ENCODE measurements around the gene SF3A2.
A peak's percentile ranks its signal among the peaks of the same experiment; 100 is the strongest.

The SF3A2 gene

GRCh38 chr19:2253106-2254063, 16.8 kb downstream of the SF3A2 start:
- DNase-seq (ENCODE audit: low spot score), result no peak

DNA sequence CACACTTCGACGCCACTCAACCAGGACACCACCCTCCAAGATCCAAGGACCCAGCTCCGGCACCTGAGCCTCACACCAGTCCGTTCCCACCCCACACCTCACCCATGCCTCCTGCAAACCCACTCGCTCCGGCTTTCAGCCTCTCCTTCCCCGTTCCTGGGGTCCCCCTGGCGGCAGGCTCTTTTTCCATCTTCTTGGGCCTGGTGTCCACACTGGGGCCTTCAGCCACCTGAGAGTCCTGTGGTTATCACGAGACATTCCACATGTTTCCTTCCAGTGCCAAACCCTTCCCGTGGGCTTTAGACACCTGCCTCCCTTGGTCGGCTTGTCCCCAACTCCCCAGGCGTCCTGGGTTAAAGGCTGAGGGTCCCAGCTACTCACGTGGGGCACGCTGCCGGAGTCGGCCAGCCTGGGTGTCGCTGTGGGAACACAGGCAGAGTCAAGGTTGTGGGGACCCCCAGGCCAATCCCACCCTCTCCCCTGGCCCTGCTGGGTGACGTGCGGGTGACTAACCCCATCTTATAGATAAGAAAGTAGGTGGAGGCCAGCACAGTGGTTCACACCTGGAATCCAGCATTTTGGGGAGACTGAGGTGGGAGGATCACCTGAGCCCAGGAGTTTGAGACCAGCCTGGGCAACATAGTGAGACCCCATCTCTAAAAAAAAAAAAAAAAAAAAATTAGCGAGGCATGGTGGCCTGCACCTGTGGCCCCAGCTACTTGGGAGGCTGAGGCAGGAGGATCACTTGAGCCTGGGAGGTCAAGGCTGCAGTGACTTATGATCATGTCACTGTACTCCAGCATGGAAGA, 17.6 kb downstream of the SF3A2 start:
- no peak for DNase-seq (ENCODE audit: low spot score)

GRCh38 chr19:2255112-2255845, 18.7 kb downstream of the SF3A2 start:
- no peak for DNase-seq (ENCODE audit: low spot score)

- no peak for DNase-seq (ENCODE audit: low spot score)
These were observed 19.5 kb downstream of the SF3A2 start, which contains the start of gene JSRP1 for GRCh38 chr19:2255982-2256685. Gene JSRP1, minus strand, starts transcription at chr19:2256417. Its CDS starts 1,103 bp downstream, at chr19:2255314.

DNA sequence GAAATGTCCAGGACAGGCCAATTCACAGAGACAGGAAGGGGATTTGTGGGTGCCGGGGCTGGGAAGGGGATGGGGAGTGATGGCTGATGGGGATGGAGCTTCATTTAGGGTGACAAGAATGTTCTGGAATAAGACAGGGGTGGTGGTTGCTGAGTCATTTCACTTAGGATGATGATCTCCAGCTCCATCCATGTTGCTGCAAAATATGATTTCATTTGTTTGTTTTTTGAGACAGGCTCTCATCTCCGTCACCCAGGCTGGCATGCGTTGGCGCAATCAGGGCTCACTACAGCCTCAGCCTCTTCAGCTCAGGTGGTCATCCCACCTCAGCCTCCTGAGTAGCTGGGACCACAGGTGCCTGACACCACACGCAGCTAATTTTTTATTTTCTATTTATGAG, 22.7 kb downstream of the SF3A2 start:
- DNase-seq (ENCODE audit: low spot score), result no peak

DNA sequence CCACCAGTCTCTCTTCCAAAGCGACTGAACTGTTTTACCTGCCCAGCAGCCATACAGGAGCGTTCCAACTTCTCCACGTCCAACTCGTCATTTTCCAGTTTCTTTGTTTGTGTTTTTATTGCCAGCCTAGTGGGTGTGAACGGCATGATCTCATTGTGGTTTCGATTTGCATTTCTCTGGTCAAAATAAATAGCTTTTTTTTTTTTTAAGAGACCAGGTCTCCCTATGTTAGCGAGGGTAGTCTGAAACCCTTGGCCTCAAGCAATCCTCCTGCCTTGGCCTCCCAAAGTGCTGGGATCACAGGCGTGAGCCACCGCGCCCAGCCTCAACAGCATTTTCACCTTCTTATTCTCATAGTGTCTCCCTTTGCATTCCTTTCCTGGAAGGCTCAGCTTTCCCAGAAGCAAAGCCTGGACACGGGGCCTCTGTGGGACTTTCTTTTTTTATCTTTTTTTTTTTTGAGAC, 23.7 kb downstream of the SF3A2 start:
- no peak for DNase-seq (ENCODE audit: low spot score)

DNA sequence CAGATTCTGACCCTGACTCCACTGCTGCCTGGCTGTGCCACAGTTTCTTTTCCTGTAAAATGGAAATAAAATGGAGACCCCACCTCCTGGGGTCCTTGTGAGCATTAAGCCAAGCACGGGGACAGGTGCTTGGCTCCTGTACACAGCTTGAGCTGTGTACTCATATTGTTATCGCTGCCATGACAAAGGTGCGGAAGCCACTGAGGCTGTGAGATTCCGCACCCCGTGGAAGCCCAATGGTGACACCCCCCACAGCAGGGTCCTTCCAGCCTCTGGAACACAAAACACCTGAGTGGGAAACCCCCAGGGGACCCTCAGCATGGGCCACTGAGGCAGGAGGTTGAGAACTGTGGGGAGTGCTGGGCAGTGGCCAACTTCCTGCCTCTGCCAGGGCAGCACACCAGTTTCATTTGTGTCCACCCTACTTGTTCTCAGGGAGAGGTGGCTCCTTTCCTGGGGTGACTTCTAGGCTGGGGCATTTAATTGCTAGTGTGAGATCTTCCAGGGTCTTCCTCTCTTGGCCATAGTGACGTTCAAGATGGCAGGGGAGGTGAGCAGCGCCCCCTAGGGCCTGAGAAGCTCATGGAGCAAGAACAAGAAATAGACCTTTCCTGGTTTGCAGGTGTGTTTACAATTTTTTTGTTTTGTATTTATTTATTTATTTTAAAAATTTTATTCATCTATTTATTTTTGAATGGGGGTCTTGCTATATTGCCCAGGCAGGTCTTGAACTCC, 25.0 kb downstream of the SF3A2 start:
- no peak for DNase-seq (ENCODE audit: low spot score)

- DNase-seq (ENCODE audit: low spot score), result peak; percentile 77
These were observed 29.8 kb downstream of the SF3A2 start for GRCh38 chr19:2266183-2266993.

DNA sequence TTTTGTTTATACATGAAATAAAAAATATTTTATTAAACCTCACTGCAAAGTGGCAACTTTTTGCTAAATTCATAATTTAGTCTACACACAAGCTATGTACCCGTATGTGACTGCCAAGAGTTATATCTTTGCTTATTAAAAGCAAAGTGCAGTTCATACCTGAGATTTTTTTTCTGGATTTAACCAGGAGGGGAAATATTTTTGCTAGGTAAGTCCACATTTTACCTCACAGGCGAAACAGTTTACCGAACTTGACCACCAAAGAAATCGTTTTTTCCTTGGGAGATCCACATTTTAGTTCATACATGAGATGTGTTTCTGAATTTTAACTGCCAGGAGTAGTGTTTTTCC, 31.8 kb downstream of the SF3A2 start:
- no peak for DNase-seq (ENCODE audit: low spot score)

DNA sequence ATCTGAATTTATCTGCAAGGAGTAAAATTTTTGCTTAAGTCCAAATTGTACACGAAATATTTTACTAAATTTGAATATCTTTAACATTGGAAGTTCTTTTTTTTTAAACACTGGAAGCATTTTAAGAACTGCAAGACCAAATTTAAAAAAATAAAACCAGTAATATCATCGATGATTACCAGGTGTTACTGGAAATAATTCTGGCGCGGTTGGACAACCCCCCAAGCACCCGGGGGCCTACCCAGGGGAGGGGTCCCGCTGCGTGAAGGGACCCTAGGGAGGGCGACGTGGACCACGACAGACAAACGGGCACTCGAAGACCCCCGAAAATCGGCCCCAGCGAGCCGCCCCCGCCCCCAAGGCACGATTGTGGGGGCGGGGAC, 32.2 kb downstream of the SF3A2 start:
- no peak for DNase-seq (ENCODE audit: low spot score)

DNA sequence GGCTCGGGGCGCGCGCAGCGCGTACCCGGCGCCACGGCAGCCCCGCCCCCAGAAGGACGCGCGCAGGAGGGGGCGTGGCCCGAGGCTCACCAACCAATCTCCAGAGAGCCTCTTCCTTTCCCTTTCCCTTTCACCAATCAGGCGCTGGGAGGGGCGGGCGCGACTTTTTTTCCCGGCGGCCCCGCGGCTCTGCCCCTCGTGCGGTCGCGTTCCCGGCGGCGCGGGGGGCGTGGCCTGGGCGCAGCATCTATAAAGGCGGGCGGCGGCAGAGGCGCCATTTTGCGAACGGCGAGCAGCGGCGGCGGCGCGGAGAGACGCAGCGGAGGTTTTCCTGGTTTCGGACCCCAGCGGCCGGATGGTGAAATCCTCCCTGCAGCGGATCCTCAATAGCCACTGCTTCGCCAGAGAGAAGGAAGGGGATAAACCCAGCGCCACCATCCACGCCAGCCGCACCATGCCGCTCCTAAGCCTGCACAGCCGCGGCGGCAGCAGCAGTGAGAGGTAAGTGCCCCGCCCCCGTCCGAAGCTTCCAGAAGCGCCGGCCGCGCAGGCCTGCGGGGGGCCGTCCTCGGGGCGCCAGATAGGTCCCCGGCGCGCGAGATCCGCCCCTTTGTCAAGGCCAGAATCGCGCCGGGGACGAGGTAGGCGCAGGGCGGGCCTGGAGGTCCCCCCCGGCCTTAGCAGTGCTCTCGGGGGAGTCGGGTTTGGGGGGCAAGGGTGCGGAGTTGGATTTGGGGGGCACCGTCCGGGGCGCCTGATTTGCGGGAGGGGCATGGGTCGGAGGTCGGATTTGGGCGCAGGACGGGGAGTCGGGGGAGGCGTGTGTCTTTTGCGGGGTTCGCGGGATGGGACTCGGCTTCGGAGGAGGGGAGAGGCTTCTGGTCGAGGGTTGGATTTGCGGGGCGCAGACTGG, 32.9 kb downstream of the SF3A2 start:
- DNase-seq (ENCODE audit: low spot score), result peak; percentile 100

DNA sequence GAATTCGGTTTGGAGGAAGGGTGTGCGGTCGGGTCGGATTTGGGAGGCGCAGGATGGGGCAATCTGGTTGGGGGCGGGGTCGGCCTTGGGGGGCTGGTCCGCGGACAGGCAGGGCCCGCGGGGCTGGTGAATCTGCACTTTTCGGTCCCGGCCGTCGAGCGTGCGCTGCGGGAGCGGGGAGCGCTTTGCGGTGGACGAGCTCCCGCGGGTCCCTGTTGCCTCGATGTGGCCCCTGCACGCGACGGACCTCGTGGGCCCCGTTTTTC, 33.5 kb downstream of the SF3A2 start:
- no peak for DNase-seq (ENCODE audit: low spot score)

- DNase-seq (ENCODE audit: low spot score), result peak; percentile 95
These were observed 34.0 kb downstream of the SF3A2 start for GRCh38 chr19:2270423-2271233.

DNA sequence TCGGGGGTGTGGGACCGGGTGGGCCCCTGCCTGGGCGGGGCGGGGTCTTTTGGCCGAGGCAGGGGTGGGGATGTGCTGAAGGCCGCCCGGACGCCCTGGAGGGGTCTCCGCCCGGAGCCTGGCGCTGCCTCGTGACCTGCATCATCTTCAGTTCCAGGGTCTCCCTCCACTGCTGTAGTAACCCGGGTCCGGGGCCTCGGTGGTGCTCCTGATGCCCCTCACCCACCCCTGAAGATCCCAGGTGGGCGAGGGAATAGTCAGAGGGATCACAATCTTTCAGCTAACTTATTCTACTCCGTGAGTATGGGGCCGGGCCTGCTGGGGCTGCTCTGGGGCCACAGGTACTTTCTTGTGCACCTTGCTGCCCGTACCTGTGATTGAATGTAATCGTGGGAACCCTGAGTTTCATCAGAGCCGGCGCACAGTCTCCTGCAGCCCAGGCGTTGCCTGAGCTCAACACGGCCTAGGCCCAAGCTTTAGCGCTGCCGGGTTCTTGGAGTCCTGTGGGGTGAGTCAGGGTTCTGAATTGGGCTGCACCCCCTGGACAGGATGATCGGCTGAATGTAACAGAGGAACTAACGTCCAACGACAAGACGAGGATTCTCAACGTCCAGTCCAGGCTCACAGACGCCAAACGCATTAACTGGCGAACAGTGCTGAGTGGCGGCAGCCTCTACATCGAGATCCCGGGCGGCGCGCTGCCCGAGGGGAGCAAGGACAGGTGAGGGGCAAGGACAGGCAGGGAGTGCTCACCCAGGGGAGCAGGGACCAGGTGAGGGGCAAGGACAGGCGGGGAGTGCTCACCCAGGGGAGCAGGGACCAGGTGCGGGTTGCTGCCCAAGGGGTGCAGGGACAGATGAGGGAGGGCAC, 34.8 kb downstream of the SF3A2 start:
- peak; percentile 87 for DNase-seq (ENCODE audit: low spot score)

GRCh38 chr19:2273356-2274184, 36.9 kb downstream of the SF3A2 start:
- peak; percentile 88 for DNase-seq (ENCODE audit: low spot score)

- no peak for DNase-seq (ENCODE audit: low spot score)
These were observed 37.6 kb downstream of the SF3A2 start for GRCh38 chr19:2274185-2274711.
